Measurements from ENCODE around the gene ARSB.
"Not testable (repeated sequence)": the region's sequence is repeated elsewhere in the genome, so short reads cannot be mapped to it uniquely, and the experiment has no call there.

ARSB gene

DNA sequence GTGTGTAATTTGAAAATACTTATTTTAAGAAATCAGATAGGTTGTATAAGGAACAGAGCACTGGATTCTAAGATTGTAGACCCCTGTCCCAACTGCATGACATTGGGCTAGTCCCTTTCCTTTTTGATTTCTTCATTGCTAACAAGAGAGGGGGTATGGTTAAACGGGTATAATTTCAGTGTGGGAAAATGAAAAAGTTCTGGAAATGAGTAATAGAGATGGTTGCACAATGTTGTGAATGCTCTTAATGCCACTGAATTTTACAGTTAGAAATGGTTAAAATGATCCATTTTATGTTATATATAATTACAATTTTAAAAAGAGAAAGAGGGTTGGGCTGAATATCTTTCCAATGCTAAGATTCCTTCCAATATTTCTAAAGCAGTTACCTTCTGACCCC is 233.2 kb downstream of the ARSB start:
- no peak for DNase-seq (ENCODE audit: low read depth)

DNA sequence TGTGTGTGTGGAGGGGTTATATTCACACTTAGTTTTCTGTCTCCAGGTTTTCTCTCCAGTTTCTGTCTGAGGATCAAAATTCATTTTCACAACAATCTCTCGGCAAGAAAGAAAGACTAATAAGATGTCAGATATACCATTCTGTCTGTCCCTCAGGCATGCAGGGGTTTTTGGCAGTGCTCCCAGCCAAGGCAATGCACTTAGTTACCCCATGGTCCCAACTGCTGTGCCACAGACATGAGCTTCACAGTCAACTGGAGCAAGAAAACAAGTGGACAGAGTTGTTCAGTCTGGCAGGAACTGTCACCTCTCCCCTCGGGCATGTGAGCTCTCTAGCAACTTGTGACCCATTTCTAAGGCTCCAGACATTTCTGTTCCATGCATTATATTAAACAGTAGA is 234.8 kb downstream of the ARSB start:
- no peak for DNase-seq (ENCODE audit: low read depth)

GRCh38 chr5:78747705-78748359 is 237.3 kb downstream of the ARSB start:
- DNase-seq (ENCODE audit: low read depth), result peak; percentile 72

DNA sequence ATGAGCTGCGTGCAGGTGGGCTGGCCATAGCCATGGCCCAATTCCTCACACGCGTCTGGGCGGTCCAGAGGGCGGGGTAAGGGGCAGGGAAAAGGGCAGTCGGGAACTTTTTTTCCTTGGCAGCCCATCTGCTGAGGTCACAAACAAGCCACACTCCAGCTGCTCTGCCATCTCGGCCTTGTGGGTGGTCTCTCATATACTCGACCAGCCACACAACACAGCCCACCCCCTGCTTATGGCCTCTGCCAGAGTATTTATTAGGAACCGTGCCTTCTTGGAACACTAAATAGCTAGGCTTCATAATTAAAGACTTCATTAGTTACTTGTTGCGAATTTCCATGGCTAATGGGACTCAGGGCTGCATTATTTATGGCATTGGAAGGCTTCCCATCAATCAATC is 238.1 kb downstream of the ARSB start:
- no peak for DNase-seq (ENCODE audit: low read depth)

- DNase-seq (ENCODE audit: low read depth), result no peak
Observed at GRCh38 chr5:78746021-78746770, 238.9 kb downstream of the ARSB start.

- DNase-seq (ENCODE audit: low read depth), result no peak
Observed at GRCh38 chr5:78744951-78745534, 240.1 kb downstream of the ARSB start.

GRCh38 chr5:78741019-78741418 is 244.1 kb downstream of the ARSB start:
- DNase-seq (ENCODE audit: low read depth), result no peak

GRCh38 chr5:78738693-78739300 is 246.3 kb downstream of the ARSB start:
- DNase-seq (ENCODE audit: low read depth), result no peak

DNA sequence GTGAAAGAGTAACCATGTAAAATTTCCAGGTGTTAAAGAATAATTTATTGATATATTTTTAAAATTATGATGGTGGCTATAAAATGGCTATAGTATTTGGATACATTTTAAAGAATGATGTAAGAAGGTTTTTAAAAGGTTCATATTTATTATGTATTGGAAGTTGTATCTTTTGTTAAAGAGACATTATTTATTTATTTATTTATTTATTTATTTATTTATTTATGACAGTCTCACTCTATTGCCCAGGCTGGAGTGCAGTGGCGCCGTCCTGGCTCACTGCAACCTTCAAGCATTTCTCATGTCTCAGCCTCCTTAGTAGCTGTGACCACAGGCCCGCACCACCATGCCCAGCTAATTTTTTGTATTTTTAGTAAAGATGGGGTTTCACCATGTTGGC is 247.0 kb downstream of the ARSB start:
- no peak for DNase-seq (ENCODE audit: low read depth)

GRCh38 chr5:78735834-78736463 is 249.2 kb downstream of the ARSB start:
- DNase-seq (ENCODE audit: low read depth), result no peak

DNA sequence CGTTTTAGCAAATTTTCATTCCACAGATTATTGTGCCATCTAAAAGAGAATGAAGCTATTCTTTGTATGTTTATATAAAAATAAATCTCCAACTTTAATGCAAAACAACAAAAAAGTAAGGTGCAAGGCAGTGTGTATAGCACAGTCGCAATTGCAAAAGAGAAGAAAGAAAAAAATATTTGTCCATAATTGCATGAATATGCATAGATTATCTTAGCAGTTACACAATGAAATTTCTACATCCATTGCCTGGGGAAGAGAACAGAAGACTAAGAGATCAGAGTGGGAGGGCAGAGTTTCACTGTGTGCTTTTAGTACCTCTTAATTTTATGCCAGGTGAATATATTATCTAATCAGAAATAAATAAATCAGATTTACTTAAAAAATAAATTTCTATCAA is 250.2 kb downstream of the ARSB start:
- DNase-seq (ENCODE audit: low read depth), result no peak

DNA sequence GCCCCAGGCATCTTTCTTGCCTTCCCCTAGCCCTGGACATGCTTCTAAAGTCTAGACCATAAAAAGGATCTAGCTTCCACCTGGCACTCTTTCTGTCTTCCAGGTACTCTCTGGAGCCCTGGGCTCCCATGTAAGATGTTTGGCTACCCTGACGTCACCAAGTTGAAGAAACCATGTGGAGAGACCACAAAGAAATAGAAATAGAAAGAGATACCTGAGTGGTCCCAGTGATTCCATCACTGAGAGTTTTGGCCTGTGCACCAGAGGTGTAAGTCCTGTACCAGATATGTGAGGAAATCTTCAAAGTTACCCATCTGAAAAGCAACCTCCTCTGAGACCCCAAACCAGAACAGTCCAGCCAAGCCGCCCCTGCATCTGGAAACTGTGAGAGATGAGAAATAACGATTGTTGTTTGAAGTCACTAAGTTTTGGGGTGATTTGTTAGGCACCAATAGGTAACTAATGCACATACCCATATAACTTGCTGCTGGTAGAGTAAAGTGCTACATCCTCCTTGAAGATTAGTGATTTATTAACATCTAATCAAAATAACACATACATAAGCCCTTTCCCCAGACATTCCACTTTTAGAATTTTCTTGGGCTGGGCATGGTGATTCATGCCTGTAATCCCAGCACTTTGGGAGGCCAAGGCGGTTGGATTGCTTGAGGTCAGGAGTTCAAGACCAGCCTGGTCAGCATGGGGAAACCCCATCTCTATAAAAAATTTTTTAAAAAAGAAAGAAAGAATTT is 250.8 kb downstream of the ARSB start:
- DNase-seq (ENCODE audit: low read depth), result no peak

- not testable (repeated sequence) for DNase-seq (ENCODE audit: low read depth)
Observed at GRCh38 chr5:78732721-78733120, 252.4 kb downstream of the ARSB start.

DNA sequence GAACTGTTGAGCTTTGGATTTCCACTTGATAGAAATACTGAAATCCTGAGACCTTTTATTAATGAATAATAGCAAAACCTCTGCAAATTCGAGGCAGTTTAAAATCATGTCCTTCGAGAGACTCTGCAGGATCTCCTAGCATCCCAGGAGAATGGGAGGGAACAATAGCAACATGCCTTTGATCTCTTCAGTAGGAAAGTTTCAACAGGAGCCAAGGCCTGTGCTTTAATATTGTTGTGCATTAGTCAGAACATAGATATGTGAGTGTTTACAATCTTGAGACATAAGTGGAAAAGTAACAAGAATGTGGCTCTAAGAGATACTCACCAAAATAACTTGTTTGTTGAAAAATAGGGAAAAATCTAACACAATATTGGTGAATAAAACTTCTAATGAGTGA is 253.2 kb downstream of the ARSB start:
- no peak for DNase-seq (ENCODE audit: low read depth)

DNA sequence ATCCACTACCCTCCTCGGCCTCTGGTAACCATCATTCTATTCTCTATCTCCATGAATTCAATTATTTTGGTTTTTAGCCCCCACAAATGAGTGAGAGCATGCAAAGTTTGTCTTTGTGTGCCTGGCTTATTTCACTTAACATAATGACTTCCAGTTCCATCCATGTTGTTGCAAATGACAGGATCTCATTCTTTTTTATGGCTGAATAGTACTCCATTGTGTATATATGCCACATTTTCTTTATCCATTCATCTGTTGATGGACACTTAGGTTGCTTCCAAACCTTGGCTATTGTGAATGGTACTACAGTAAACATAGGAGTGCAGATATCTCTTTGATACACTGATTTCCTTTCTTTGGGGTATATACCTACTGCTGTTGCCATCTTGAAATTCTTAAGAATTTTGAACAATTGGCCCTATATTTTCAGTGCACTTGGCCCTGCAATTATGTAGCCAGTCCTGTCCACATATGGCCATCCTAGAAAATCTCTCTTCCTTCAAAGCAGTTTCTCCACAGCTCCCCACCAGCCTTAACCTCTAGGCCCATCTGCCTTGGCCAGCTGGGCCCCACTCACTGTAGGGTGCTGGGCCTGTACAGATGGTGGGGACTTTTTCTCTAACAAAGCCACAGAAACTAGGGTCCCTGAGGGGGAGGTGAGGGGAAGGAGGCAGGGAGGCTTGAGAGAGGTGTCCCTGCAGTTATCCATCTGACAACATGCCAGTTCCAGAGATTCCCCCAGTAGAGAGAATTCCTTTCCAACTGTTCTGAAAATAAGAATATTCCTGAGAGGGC is 254.6 kb downstream of the ARSB start:
- no peak for DNase-seq (ENCODE audit: low read depth)

DNA sequence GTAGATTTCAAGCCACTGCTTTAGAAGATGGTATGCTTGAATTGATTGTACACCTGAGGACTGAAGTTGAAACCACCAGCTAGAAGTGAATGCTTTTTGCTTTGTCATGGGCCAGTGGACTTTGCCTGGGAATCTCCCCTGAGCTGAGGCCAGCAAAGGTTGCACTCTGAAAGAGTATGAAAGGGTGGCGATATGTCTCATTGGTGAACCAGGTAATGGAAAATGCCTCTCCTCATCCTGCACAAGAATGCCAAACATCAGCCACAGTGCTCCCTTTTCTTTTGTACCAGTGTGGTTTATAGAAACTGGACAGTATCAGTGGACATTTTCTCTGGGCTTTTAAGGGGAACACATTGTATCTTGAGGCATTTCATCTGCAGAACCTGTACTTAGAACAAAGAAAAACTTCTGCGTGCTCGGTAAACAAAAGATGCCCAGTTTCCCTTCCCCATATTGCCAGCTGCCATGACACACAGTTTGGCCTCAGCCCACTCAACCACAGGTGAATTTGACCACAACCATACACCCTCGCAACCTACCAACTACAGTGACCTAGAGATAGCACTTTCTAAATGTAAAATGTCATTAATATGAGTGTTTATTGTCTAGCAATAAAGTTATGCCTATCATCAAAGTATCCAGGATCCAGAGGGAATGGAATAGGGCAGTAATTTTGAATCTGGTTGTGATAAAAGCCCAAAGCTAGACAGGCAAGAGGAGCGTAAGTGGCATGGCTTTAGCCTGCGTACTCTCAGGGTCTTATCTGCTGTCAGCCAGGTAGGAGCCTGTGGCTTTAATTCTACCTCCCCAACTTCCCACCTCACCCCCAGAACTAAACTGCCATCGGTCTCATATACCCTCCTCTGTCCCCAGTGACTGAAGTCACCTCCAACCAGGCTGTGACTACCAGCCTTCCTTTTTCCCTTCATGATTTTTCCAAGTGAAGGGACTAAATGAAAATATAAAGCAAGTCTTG is 257.0 kb downstream of the ARSB start:
- no peak for DNase-seq (ENCODE audit: low read depth)

Measured in non-pigmented ciliary epithelial cell (primary cell).